GM21360 (cell line): ENCODE results near the gene NAPB.

Source experiments
- ATAC-seq: cut with Tn5 transposase; IDR thresholded peaks from one replicate; pipeline ENCODE4 v1.9.1; 2021; ENCODE audit warnings: mild to moderate bottlenecking, moderate library complexity; ENCODE audit not compliant: unreplicated experiment

NAPB gene

GRCh38 chr20:23438661-23439060 lies 17.4 kb upstream of the NAPB start:
- ATAC-seq = no peak

- ATAC-seq = no peak
Measured at GRCh38 chr20:23437126-23437899, 16.0 kb upstream of the NAPB start.

GRCh38 chr20:23436681-23437080 lies 15.4 kb upstream of the NAPB start:
- no peak for ATAC-seq

GRCh38 chr20:23435626-23436539 lies 14.6 kb upstream of the NAPB start:
- ATAC-seq = no peak

GRCh38 chr20:23434521-23435313 lies 13.4 kb upstream of the NAPB start:
- ATAC-seq = no peak

- no peak for ATAC-seq
Measured at GRCh38 chr20:23433628-23434027, 12.3 kb upstream of the NAPB start.

- no peak for ATAC-seq
Measured at GRCh38 chr20:23425129-23425528, 3.8 kb upstream of the NAPB start.

GRCh38 chr20:23419995-23420901 lies 1.0 kb downstream of the NAPB start:
- peak; percentile 29 for ATAC-seq

GRCh38 chr20:23419657-23419994 lies 1.7 kb downstream of the NAPB start:
- no peak for ATAC-seq

GRCh38 chr20:23417861-23418260 lies 3.4 kb downstream of the NAPB start:
- no peak for ATAC-seq

- no peak for ATAC-seq
Measured at GRCh38 chr20:23415959-23416583, 5.2 kb downstream of the NAPB start.

- no peak for ATAC-seq
Measured at GRCh38 chr20:23415555-23415954, 5.7 kb downstream of the NAPB start.

GRCh38 chr20:23414526-23415188 lies 6.6 kb downstream of the NAPB start:
- ATAC-seq = no peak

- no peak for ATAC-seq
Measured at GRCh38 chr20:23413862-23414422, 7.3 kb downstream of the NAPB start.

- ATAC-seq = no peak
Measured at GRCh38 chr20:23412026-23412425, 9.3 kb downstream of the NAPB start.

- ATAC-seq = no peak
Measured at GRCh38 chr20:23410916-23411695, 10.2 kb downstream of the NAPB start.

- no peak for ATAC-seq
Measured at GRCh38 chr20:23409800-23410199, 11.5 kb downstream of the NAPB start.

- ATAC-seq = no peak
Measured at GRCh38 chr20:23408957-23409356, 12.3 kb downstream of the NAPB start.
